HEK293T (cell line): ENCODE data around the gene PGAM2.

Experiments used
- CTCF ChIA-PET: fragments of 350-600 bp; formaldehyde crosslinking; extraction: SDS; loops from one replicate; lab custom pipeline; 2021; ENCODE audit warnings: antibody characterized with exemption, inconsistent platforms; lab: Yijun Ruan, JAX
- POLR2A ChIA-PET: fragments of 350-600 bp; formaldehyde crosslinking; extraction: SDS; loops from one replicate; lab custom pipeline; 2020; ENCODE audit warnings: antibody characterized with exemption, inconsistent platforms; lab: Yijun Ruan, JAX
- DNase-seq: peaks from one replicate; pipeline ENCODE4 v3.0.0; 2012; ENCODE audit warnings: mixed read lengths; ENCODE audit errors: extremely low spot score
- ARNT ChIP-seq: fragments of 450-650 bp; IDR thresholded peaks from 2 replicates; pipeline ENCODE4 v1.6.1; 2017; ENCODE audit warnings: mild to moderate bottlenecking
- BHLHE40 ChIP-seq: fragments of 450-650 bp; IDR thresholded peaks from 2 replicates; pipeline ENCODE4 v1.6.1; 2016; ENCODE audit warnings: mild to moderate bottlenecking, moderate library complexity, borderline replicate concordance
- CTBP1 ChIP-seq: fragments of 450-650 bp; IDR thresholded peaks from 2 replicates; pipeline ENCODE4 v1.6.1; 2016; ENCODE audit warnings: borderline replicate concordance
- ELF4 ChIP-seq: fragments of 450-650 bp; IDR thresholded peaks from 2 replicates; pipeline ENCODE4 v1.6.1; 2017; ENCODE audit warnings: antibody characterized with exemption
- FOXA1 ChIP-seq: fragments of 450-650 bp; IDR thresholded peaks from 2 replicates; pipeline ENCODE4 v1.6.1; 2016; ENCODE audit warnings: mild to moderate bottlenecking
- FOXK2 ChIP-seq: fragments of 450-650 bp; IDR thresholded peaks from 2 replicates; pipeline ENCODE4 v1.6.1; 2016; ENCODE audit warnings: mild to moderate bottlenecking
- FOXM1 ChIP-seq: fragments of 450-650 bp; IDR thresholded peaks from 2 replicates; pipeline ENCODE4 v1.6.1; 2017; ENCODE audit warnings: mild to moderate bottlenecking, borderline replicate concordance
- HDGF ChIP-seq: fragments of 450-650 bp; IDR thresholded peaks from 2 replicates; pipeline ENCODE4 v1.6.1; 2017; ENCODE audit warnings: antibody characterized with exemption, borderline replicate concordance
- L3MBTL2 ChIP-seq: fragments of 450-650 bp; conservative IDR thresholded peaks from 2 replicates; pipeline ENCODE4 v1.6.1; 2016; ENCODE audit warnings: mild to moderate bottlenecking
- LEF1 ChIP-seq: fragments of 450-650 bp; IDR thresholded peaks from 2 replicates; pipeline ENCODE4 v1.6.1; 2017; ENCODE audit warnings: mild to moderate bottlenecking, borderline replicate concordance
- NFRKB ChIP-seq: fragments of 450-650 bp; IDR thresholded peaks from 2 replicates; pipeline ENCODE4 v1.6.1; 2016; ENCODE audit warnings: mild to moderate bottlenecking, moderate library complexity
- PKNOX1 ChIP-seq: fragments of 450-650 bp; IDR thresholded peaks from 2 replicates; pipeline ENCODE4 v1.6.1; 2016
- SP1 ChIP-seq: fragments of 450-650 bp; IDR thresholded peaks from 2 replicates; pipeline ENCODE4 v1.6.1; 2017
- SUZ12 ChIP-seq: fragments of 450-650 bp; IDR thresholded peaks from 2 replicates; pipeline ENCODE4 v1.6.1; 2016; ENCODE audit warnings: mild to moderate bottlenecking
- TARDBP ChIP-seq: fragments of 450-650 bp; IDR thresholded peaks from 2 replicates; pipeline ENCODE4 v1.6.1; 2016
- ZNF384 ChIP-seq: fragments of 450-650 bp; IDR thresholded peaks from 2 replicates; pipeline ENCODE4 v1.6.1; 2016

The PGAM2 gene

GRCh38 chr7:44085546-44085945 is 20.2 kb upstream of the PGAM2 start:
- TF ChIP-seq BHLHE40 (no peak), FOXA1 (no peak), LEF1 (no peak), FOXK2 (no peak), ELF4 (no peak), PKNOX1 (no peak), TARDBP (no peak), HDGF (no peak)
- no peak for DNase-seq
- ChIA-PET CTCF (interaction anchor here (0.7 to 1.4 kb wide), 2 partner anchors 13 to 82 kb away, joined by 3 to 4 read pairs; no protein-coding TSS in a partner anchor), POLR2A (interaction anchor here (0.9 kb wide), 1 partner anchor 38 kb away, joined by 4 read pairs; the partner anchor contains the start of gene POLD2)

- CTCF ChIA-PET: interaction anchor here (0.7 to 1.4 kb wide), 2 partner anchors 14 to 83 kb away, joined by 3 to 4 read pairs; no protein-coding TSS in a partner anchor
- POLR2A ChIA-PET: no interaction called here
Observed at GRCh38 chr7:44084701-44085100, 19.3 kb upstream of the PGAM2 start.

GRCh38 chr7:44083796-44084195 is 18.4 kb upstream of the PGAM2 start:
- DNase-seq: no peak
- ChIA-PET POLR2A (interaction anchor here (1.3 kb wide), 1 partner anchor 8 kb away, joined by 3 read pairs; no protein-coding TSS in a partner anchor), CTCF (no interaction called here)
- TF ChIP-seq PKNOX1 (no peak), FOXM1 (no peak), TARDBP (no peak), FOXK2 (no peak), NFRKB (no peak)

More at GRCh38 chr7:44084701-44085100, 19.3 kb upstream of the PGAM2 start:
- no peak for DNase-seq
- TF ChIP-seq NFRKB (no peak), PKNOX1 (no peak), SUZ12 (no peak), FOXK2 (no peak), TARDBP (no peak), BHLHE40 (no peak), ZNF384 (no peak), LEF1 (no peak), FOXA1 (no peak), SP1 (no peak)

- peak; percentile 99 for DNase-seq
- POLR2A ChIA-PET: no interaction called here
- CTCF ChIA-PET: no interaction called here
- TF ChIP-seq L3MBTL2 (peak; percentile 52), TARDBP (peak; percentile 77), SP1 (no peak)
Observed at GRCh38 chr7:44082541-44083207, 17.3 kb upstream of the PGAM2 start.

GRCh38 chr7:44081266-44081748 is 15.9 kb upstream of the PGAM2 start:
- ChIA-PET CTCF (interaction anchor here (1.4 kb wide), 1 partner anchor 9 kb away, joined by 5 read pairs; no protein-coding TSS in a partner anchor), POLR2A (interaction anchor here (1.7 kb wide), 1 partner anchor 42 kb away, joined by 9 read pairs; the partner anchor contains the start of gene POLD2)
- peak; percentile 36; the same call in 1 of the 2 replicates for TF ChIP-seq ZNF384
- TF ChIP-seq LEF1: no peak
- no peak for DNase-seq

GRCh38 chr7:44080686-44081265 is 15.4 kb upstream of the PGAM2 start:
- ChIA-PET POLR2A (interaction anchor here (1.7 kb wide), 1 partner anchor 42 kb away, joined by 9 read pairs; the partner anchor contains the start of gene POLD2), CTCF (interaction anchor here (1.4 kb wide), 1 partner anchor 8 kb away, joined by 5 read pairs; no protein-coding TSS in a partner anchor)
- TF ChIP-seq CTBP1 (no peak), FOXK2 (no peak), SUZ12 (no peak), TARDBP (no peak), LEF1 (no peak), L3MBTL2 (no peak), ARNT (no peak), ZNF384 (no peak), PKNOX1 (no peak), HDGF (no peak)
- DNase-seq: no peak
